Left lung (tissue), 10 donors: ENCODE data around the gene ATXN7L3. TPM values are rescaled to one million over a fixed set of nuclear protein-coding genes. Genes with fewer than 3 reads are reported as not detected.
A peak's percentile ranks its signal among the peaks of the same experiment; 100 is the strongest.

Experiments used
- ATAC-seq: fragments of 200-7000 bp; cut with Tn5 transposase; one replicate; pipeline ENCODE4 v1.9.1; 2020; ENCODE audit warnings: moderate library complexity
- DNase-seq, 4 donors: peaks; one replicate each; pipeline ENCODE4 v3.0.0-alpha.2; 2013 to 2020
- H3K27ac ChIP-seq, 2 donors: fragments of 200-600 bp; sonication (generic) in 1 of 2; one replicate each; pipeline versions ENCODE4 v1.5.0 to v1.8.0; 2020 to 2021
- H3K27me3 ChIP-seq, 2 donors: fragments of 200-600 bp; sonication (generic) in 1 of 2; one replicate each; pipeline versions ENCODE4 v1.5.0 to v1.8.0; 2020 to 2021
- H3K36me3 ChIP-seq, 2 donors: fragments of 200-600 bp; sonication (generic) in 1 of 2; one replicate each; pipeline versions ENCODE4 v1.5.0 to v1.8.0; 2020 to 2021
- H3K4me1 ChIP-seq, 2 donors: fragments of 200-600 bp; one replicate each; pipeline ENCODE4 v1.8.0; 2021
- H3K4me3 ChIP-seq, 2 donors: fragments of 200-600 bp; sonication (generic) in 1 of 2; one replicate each; pipeline versions ENCODE4 v1.5.0 to v1.8.0; 2020 to 2021; ENCODE audit warnings: mild to moderate bottlenecking in 1 of 2
- H3K9me3 ChIP-seq, 2 donors: fragments of 200-600 bp; sonication (generic) in 1 of 2; one replicate each; pipeline versions ENCODE4 v1.5.0 to v1.8.0; 2020 to 2021
- CTCF ChIP-seq, 2 donors: fragments of 200-600 bp; sonication (generic) in 1 of 2; IDR thresholded peaks; one replicate each; pipeline versions ENCODE4 v1.5.0 to v1.8.0; 2021; ENCODE audit warnings: antibody characterized with exemption in 2 of 2
- intact Hi-C, 2 donors: fragments of 100-400 bp; cut with DNase I; formaldehyde crosslinking; loops; one replicate each; pipeline versions ENCODE4 v1.11.2 to v1.14.2; 2022
- polyA plus RNA-seq, 6 donors: library from polyadenylated mRNA; unstranded; fragments of 120-200 nt; gene quantifications; one replicate each; pipeline ENCODE4 v1.2.1, GENCODE V29; 2013; ENCODE audit not compliant: insufficient read length in 6 of 6
- total RNA-seq, 2 donors: library from RNA; stranded (reverse); fragmentation: NEBNext Ultra II Directional; extraction: Animal tissue kit (Norgen Biotek cat#: 25700); gene quantifications; one replicate each; pipeline ENCODE4 v1.2.1, GENCODE V29; 2021
- donor health status: DM: no; HTN: yes; CAD: no.
- donor health status: DM: no; HTN: no; CAD: no.

Gene ATXN7L3
- total and polyA plus RNA-seq, 8 donors = 51.3 to 81.8 (median 62.5) TPM

DNA sequence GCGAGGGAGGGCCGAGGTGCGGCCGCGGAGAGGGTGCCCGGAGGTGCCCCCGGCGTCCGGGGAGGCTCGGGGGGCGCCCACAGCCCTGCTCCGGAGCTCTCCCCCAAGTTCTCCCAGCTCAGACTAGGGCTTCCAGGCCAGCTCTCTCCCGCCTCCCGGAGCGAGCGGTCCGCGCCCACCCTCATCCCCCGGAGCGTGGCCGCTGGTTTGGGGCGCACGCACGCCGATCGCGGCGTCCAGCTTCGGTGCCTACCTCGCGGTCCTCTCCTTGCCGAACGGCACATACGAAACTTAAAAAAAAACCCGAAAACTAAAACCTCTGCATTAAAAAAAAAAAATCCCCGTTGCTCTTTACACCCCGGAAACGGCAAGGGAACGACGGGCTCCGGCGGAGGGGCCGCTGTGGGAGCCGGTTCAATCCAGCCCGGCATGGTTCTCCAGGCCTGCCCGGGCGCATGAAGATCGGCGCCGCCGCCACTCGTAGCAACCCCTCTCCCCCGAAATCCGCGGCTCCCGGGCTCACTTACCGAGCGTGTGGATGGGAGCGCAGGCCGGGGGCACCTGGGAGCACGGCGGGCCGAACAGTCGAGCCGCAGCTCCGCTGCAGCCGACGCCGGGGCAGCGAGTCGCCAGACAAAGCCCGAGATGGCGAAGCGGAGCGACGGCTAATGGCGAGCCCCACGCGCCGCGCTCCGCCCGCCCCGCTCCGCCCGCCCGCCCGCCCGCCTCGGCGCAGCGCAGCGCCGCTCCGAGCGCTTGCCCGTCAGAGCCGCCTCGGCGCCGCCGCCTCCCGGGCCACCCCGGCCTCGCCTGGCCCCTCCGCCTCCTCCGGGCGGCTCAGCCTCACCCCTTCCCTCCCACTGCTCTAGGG, 20.8 kb upstream of the ATXN7L3 start:
- ATAC-seq = peak; percentile 31
- no peak for TF ChIP-seq CTCF (IDR thresholded peaks at IDR 0.05)
- intact Hi-C loops = no loop called here

GRCh38 chr17:44219616-44220212, 20.0 kb upstream of the ATXN7L3 start, which contains the start of gene UBTF:
TSS of gene UBTF (minus strand) at chr17:44219675. CDS start at chr17:44218229, 1,446 bp downstream.
- Histone ChIP-seq H3K4me3 (peak within 1 kb of the TSS; percentile 67 to 80), H3K27ac (peak within 1 kb of the TSS; percentile 96 to 97), H3K36me3 (peaks cover 0 to 27% of the 10 kb centered on the region in 2 donors), H3K4me1 (peaks cover 24 to 53% of the 10 kb centered on the region in 2 donors), H3K27me3 (no peaks in the 10 kb centered on the region), H3K9me3 (no peaks in the 10 kb centered on the region)
- DNase-seq (peak in 3 of 4 donors; percentile 55 to 84 (median 70)), ATAC-seq (peak; percentile 4)
- intact Hi-C loops = loop anchor here in 1 of 2 donors (10.0 kb wide), 1 partner anchor 105 kb away; the partner anchor contains the start of gene SLC25A39
- TF ChIP-seq CTCF (IDR thresholded peaks at IDR 0.05) = no peak

More for the DNA sequence above, 20.8 kb upstream of the ATXN7L3 start:
- Histone ChIP-seq H3K9me3 (no peaks in the 10 kb centered on the region), H3K4me1 (peaks cover 24 to 53% of the 10 kb centered on the region in 2 donors), H3K36me3 (peaks cover 0 to 20% of the 10 kb centered on the region in 2 donors), H3K27me3 (no peaks in the 10 kb centered on the region), H3K27ac (peak overlapping the region; percentile 96 to 97), H3K4me3 (peak overlapping the region; percentile 67 to 80)
- peak; percentile 51 to 89 (median 56) for DNase-seq

DNA sequence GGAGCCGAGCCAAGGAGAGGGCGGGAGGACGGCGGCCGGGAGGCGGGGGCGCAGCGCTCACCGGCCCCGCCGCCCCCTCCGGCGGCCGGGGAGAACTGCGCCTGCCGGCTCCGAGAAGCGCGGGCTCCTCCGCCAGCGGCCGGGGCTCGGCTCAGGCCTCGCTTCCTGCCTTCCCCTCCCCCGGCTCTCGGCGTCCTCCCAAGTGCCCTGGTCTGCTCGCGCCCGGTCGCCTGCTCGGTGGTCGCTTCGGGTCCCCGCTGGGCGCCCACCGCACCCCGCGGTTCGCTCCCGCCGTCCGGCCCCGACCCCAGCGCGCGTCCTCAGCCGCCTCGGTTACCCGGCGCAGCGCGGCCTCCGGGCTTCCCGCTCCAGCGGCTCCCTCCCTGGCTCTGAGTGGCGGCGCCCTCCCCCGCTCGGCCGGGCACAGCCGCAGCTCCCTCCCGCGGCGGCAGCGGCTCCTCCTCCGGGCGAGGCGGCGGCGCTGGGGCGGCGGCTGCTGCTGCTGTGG, 19.5 kb upstream of the ATXN7L3 start:
- Histone ChIP-seq H3K9me3 (no peaks in the 10 kb centered on the region), H3K4me3 (peak overlapping the region; percentile 67 to 80), H3K4me1 (peaks cover 24 to 53% of the 10 kb centered on the region in 2 donors), H3K27me3 (no peaks in the 10 kb centered on the region), H3K36me3 (peaks cover 0 to 33% of the 10 kb centered on the region in 2 donors), H3K27ac (peak overlapping the region; percentile 96 to 97)
- ATAC-seq (peak; percentile 6), DNase-seq (peak; percentile 66 to 92 (median 72))
- TF ChIP-seq CTCF (IDR thresholded peaks at IDR 0.05) = peak in 1 of 2 donors; percentile 52
- intact Hi-C loops = loop anchor here in 1 of 2 donors (10.0 kb wide), 1 partner anchor 106 kb away; the partner anchor contains the start of gene SLC25A39

- DNase-seq = peak; percentile 87 to 97 (median 93)
- Histone ChIP-seq H3K27ac (peak overlapping the region; percentile 96 to 97), H3K9me3 (no peaks in the 10 kb centered on the region), H3K27me3 (no peaks in the 10 kb centered on the region), H3K36me3 (peaks cover 0 to 39% of the 10 kb centered on the region in 2 donors), H3K4me1 (peaks cover 24 to 52% of the 10 kb centered on the region in 2 donors), H3K4me3 (peak overlapping the region; percentile 67 to 80)
- TF ChIP-seq CTCF (IDR thresholded peaks at IDR 0.05) = peak; percentile 45 to 78
- intact Hi-C loops = loop anchor here in 1 of 2 donors (10.0 kb wide), 1 partner anchor 106 kb away; the partner anchor contains the start of gene SLC25A39
- peak; percentile 75 for ATAC-seq
Observed at GRCh38 chr17:44218344-44219107, 18.8 kb upstream of the ATXN7L3 start.
